Skeletal muscle cell (primary cell): Measurements from ENCODE around the gene ATP2A2.
"Not testable (repeated sequence)": the region's sequence is repeated elsewhere in the genome, so short reads cannot be mapped to it uniquely, and the experiment has no call there.

Experiments used
- DNase-seq: peaks from one replicate; pipeline ENCODE4 v3.0.0-alpha.2; 2010; ENCODE audit warnings: low read depth
- H3K4me3 ChIP-seq: 2 replicates; pipeline ENCODE4 v1.5.1; 2011; ENCODE audit warnings: low read depth, mild to moderate bottlenecking, control low read depth, low read length, moderate library complexity

The ATP2A2 gene

GRCh38 chr12:110354172-110354780, 73.2 kb downstream of the ATP2A2 start:
- no peak overlapping the region for H3K4me3 ChIP-seq
- DNase-seq = no peak

DNA sequence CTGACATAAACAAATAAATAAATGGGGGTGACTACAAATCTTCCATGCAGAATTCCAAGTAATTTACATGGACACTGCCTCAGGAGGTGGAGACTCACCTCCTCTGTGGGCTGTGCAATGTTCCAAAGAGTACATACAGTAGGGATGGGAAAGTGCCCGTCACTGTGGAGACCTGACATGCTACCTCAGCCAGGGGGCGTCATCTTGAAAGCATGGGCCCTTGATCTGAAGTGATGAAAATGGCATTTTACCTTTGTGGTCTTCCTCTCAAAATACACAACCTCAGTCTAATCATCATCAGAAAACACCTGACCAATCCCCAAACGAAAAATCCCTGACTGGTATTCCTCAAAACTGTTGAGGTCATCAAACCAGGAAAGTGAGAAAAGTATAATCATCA, 74.0 kb downstream of the ATP2A2 start:
- H3K4me3 ChIP-seq = no peak overlapping the region
- DNase-seq = no peak

- H3K4me3 ChIP-seq, DNase-seq: not testable (repeated sequence)
Observed at GRCh38 chr12:110358384-110359097, 77.5 kb downstream of the ATP2A2 start.

- no peak overlapping the region for H3K4me3 ChIP-seq
- DNase-seq = no peak
Observed at GRCh38 chr12:110361216-110361615, 80.2 kb downstream of the ATP2A2 start.

DNA sequence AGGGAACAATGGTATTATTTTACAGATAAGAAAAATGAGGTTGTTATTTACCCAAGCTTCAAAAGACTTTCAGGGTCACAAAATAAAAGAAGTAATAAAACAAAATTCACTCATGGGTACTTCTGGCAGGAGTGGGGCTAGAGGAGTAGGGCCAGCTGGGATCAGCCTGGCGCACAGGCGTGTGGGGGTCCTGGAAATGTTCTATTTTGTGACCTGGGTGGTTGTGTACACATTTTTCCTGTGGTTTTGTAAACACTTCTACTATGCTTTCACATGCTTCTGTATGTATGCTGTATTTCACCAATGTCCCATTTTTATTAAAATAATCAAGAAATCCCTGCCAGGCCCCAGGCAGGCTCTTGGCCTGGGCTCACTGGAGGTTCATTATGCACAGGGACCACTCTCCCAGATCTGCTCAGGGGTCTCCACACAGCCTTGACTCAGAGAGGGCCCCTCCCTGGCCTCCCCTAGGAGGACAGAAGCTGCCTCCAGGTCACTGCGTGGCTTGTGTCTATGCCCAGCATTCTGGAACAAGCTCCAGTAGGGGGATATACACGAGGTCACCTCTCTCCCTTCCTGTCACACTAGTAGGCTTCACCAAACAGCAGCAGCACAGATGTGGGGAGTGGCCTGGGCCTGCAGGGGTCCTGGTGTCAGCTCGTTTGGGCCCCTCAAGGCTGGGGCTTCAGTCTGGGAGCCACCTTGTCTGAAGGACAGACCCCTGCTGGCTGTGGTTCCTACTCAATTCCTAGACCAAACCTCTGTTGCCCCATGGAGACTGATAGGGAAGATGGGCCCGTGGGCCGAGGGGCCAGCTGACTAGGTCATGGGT, 84.7 kb downstream of the ATP2A2 start:
- no peak for DNase-seq
- H3K4me3 ChIP-seq = no peak overlapping the region

DNA sequence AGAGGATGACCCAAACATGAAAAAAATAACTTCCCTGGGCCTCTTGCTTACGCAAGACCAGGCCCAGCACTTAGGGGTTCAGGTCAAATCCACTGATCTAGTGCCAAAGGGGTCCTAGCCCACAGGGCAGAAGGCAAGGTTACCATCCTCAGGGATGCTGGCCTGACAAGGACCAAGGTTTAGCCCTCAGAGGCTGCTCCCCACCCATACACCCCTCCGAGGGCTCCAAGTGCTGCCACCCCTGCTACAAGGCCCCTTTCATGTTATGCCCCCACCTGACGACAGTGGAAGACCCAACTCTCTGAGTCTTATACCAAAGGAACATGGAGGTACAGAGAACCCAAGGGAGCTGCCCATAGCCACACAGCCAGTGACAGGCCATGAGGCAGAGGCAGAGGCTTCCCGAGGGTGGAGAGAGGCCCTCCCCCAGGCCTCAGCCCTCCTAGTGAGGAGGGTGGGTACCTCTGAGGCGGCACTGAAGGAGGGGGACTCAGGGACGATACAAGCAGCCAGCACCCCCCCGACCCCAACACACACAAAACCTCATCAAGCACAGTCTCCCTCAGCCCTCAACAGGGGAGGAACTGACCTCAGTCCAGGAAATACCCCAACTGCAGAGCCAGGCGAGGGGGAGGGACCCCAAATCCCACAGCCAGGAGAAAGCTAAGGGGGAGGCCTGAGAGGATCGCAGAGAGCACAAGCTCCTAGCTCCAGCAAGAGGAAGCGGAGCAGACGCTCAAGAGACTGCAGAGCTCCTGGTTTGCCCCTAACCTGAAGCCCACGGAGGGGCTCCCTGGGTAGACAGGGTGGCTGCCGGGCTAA, 85.5 kb downstream of the ATP2A2 start:
- DNase-seq = no peak
- no peak overlapping the region for H3K4me3 ChIP-seq

GRCh38 chr12:110367181-110367864, 86.3 kb downstream of the ATP2A2 start:
- no peak for DNase-seq
- no peak overlapping the region for H3K4me3 ChIP-seq

DNA sequence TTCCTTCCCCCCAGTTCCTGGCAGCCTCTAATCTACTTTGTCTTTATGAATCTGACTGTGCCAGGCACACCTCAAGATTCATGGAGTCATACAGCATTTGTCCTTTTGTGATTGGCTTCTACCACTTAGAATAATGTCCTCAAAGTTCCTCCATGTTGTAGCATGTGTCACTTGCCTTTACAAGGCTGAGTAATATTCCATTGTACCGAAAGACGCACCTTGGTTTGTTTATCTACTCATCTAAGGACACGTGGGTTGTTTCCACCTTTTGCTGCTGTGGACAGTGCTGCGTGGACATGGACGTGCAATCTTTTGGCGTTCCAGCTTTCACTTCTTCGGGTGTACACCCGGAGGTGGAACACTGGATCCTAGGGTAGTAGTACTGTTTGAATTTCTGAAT, 88.9 kb downstream of the ATP2A2 start:
- no peak overlapping the region for H3K4me3 ChIP-seq
- DNase-seq = no peak

DNA sequence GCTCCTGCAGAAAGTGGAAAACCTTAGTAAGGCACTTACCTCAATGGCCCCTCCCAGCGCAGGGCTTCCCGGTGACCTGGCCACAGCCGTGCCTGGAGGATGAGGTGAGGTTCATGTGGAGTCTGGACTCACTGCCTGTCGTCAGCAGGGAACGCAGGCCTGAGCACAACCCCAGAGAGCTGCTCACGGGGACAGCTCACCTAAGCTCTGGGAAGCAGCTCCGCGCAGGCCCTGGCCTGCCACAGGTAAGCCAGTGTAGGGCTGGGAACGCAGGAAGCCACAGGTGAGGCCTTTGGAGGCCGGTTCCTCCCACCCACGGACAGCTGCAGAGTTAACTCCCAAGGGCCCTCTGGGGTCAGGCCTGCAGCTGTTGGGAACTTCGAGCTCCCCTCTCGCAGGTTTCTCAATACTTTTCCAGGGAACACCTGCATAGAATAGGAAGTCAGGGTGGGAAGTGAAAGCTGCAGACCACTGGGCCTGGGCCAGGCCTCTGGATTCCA, 89.7 kb downstream of the ATP2A2 start:
- H3K4me3 ChIP-seq = no peak overlapping the region
- DNase-seq = no peak

DNA sequence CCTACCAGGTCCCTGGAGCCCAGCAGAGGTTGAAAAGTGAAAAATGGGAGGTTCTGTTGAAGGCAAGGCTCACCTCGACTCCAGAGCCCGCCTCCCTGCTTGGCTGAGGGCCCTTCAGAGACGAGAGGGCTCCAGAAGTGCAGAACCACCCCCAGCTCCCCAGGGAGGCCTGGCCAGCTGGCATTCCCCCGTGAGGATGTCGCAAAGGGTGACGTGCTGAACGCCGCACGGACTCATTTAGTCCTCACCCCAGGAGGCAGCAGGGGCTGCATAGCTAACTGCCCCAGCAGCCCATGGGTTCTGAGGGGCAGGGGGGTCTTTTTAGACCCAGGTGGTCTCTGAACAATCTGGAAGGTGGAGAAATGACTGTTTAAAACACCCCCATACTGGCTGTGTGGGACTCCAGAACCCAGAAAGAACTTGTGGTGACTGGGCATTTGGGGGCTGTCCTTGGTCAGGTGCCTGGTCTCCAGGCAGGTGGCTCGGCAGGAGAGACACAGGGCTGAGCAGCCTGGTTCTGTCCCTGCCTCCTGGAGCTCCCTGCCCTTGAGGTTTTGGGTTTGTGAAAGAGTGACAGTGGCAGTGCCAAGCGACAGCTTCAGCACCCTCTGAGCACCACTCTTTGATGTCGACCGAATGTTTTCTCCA, 90.5 kb downstream of the ATP2A2 start:
- H3K4me3 ChIP-seq = no peak overlapping the region
- DNase-seq = no peak

GRCh38 chr12:110372056-110372425, 91.0 kb downstream of the ATP2A2 start:
- no peak for DNase-seq

GRCh38 chr12:110373025-110373424, 92.0 kb downstream of the ATP2A2 start:
- DNase-seq = no peak
- no peak overlapping the region for H3K4me3 ChIP-seq

More at GRCh38 chr12:110372056-110372425, 91.0 kb downstream of the ATP2A2 start:
- H3K4me3 ChIP-seq = no peak overlapping the region

GRCh38 chr12:110373425-110373824, 92.4 kb downstream of the ATP2A2 start:
- no peak overlapping the region for H3K4me3 ChIP-seq
- no peak for DNase-seq

DNA sequence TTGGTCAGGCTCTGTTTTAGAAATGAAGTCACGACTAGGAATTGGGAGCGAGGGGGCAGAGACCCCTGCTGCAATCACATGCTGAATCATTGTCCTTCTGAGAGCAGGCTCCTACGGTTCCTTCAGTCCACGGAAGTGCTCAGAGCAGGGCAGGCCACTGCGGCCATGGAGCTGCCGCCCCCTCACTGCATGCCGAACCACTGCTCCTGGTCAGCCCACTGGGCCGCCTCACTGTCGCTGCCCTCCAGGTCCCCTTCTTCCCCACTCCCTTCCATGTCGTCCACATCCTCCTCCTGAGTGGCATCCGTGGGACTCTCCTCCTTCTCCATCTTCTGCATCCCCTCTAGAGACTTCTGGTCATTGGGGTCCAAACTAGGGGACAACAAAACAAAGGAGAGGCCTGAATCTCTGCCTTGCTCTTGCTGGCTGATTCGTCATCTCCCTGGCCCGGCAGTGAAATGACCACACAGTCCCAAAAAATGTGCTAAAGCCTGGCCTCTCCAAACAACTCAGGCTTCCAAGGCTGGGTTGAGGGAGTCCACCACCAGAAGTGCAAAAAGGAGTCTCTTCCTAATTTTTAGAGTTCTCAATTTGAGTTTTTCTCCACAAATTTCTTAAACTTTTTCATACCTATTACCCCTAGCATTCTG, 93.0 kb downstream of the ATP2A2 start:
- no peak overlapping the region for H3K4me3 ChIP-seq
- no peak for DNase-seq

- not testable (repeated sequence) for H3K4me3 ChIP-seq, DNase-seq
Observed at GRCh38 chr12:110378131-110378790, 97.2 kb downstream of the ATP2A2 start.

- no peak for DNase-seq
- H3K4me3 ChIP-seq = no peak overlapping the region
Observed at GRCh38 chr12:110379197-110379596, 98.2 kb downstream of the ATP2A2 start.

- no peak overlapping the region for H3K4me3 ChIP-seq
- DNase-seq = no peak
Observed at GRCh38 chr12:110379631-110380030, 98.6 kb downstream of the ATP2A2 start.
